IMR-90 (cell line): ENCODE results near the gene DPPA3. TPM values are rescaled to one million over a fixed set of nuclear protein-coding genes. Genes with fewer than 3 reads are reported as not detected.
"Not testable (repeated sequence)": the region's sequence is repeated elsewhere in the genome, so short reads cannot be mapped to it uniquely, and the experiment has no call there.

Experiments used
- ATAC-seq: fragments of 200-7000 bp; cut with Tn5 transposase; 2 replicates; pipeline ENCODE4 v1.9.1; 2020; ENCODE audit warnings: low read depth, mild to moderate bottlenecking, moderate library complexity
- BruUV-seq: library from RNA; stranded (reverse); fragments of 400-500 nt; replicated peaks from 2 replicates; lab custom pipeline; 2021; lab: Mats Ljungman, UMichigan
- CTCF ChIA-PET: fragments of 300-600 bp; formaldehyde crosslinking; extraction: SDS; loops from one replicate; lab custom pipeline; 2021; ENCODE audit warnings: antibody characterized with exemption; lab: Yijun Ruan, JAX
- POLR2A ChIA-PET: fragments of 300-600 bp; sonication (Branson Sonifier 250); formaldehyde crosslinking; loops from one replicate; lab custom pipeline; 2022; ENCODE audit warnings: antibody characterized with exemption; ENCODE audit not compliant: unreplicated experiment; lab: Charles Lee
- DNase-seq: peaks from one replicate; pipeline ENCODE4 v3.0.0; 2013
- H2AFZ ChIP-seq: replicated peaks from 2 replicates; pipeline ENCODE3; 2013; ENCODE audit warnings: low read length, mild to moderate bottlenecking; ENCODE audit not compliant: poor library complexity
- H2AK5ac ChIP-seq: 2 replicates; pipeline ENCODE4 v1.6.1; 2013; ENCODE audit warnings: low read depth, low read length, inconsistent platforms
- H2AK9ac ChIP-seq: replicated peaks from 2 replicates; pipeline ENCODE3; 2013; ENCODE audit warnings: mild to moderate bottlenecking, low read depth, low read length, moderate library complexity; ENCODE audit not compliant: poor library complexity
- H2BK120ac ChIP-seq: 2 replicates; pipeline ENCODE4 v1.6.1; 2013; ENCODE audit warnings: low read depth, low read length, inconsistent platforms
- H2BK15ac ChIP-seq: 3 replicates; pipeline ENCODE4 v1.6.1; 2013; ENCODE audit warnings: low read depth, low read length, inconsistent platforms
- H2BK20ac ChIP-seq: 2 replicates; pipeline ENCODE4 v1.6.1; 2013; ENCODE audit warnings: low read depth, mild to moderate bottlenecking, inconsistent platforms, low read length, moderate library complexity
- H2BK5ac ChIP-seq: 2 replicates; pipeline ENCODE4 v1.6.1; 2013; ENCODE audit warnings: mild to moderate bottlenecking, low read depth, low read length, inconsistent platforms; ENCODE audit not compliant: poor library complexity, severe bottlenecking
- H3K14ac ChIP-seq: replicated peaks from 2 replicates; pipeline ENCODE4 v1.6.1; 2013; ENCODE audit warnings: low read depth, low read length, inconsistent platforms
- H3K18ac ChIP-seq: 2 replicates; pipeline ENCODE4 v1.6.1; 2013; ENCODE audit warnings: low read depth, low read length, control low read depth
- H3K23ac ChIP-seq: 2 replicates; pipeline ENCODE4 v1.6.1; 2013; ENCODE audit warnings: low read depth, low read length, inconsistent platforms
- H3K27ac ChIP-seq: 2 replicates; pipeline ENCODE4 v1.5.1; 2013; ENCODE audit warnings: mild to moderate bottlenecking, control low read depth, low read length; ENCODE audit not compliant: insufficient read depth
- H3K27me3 ChIP-seq: 2 replicates; pipeline ENCODE4 v1.6.1; 2013; ENCODE audit warnings: low read length; ENCODE audit not compliant: control insufficient read depth, insufficient read depth
- H3K36me3 ChIP-seq: 2 replicates; pipeline ENCODE4 v1.6.1; 2013; ENCODE audit warnings: low read length, mixed read lengths; ENCODE audit not compliant: control insufficient read depth, insufficient read depth
- H3K4ac ChIP-seq: 2 replicates; pipeline ENCODE4 v1.6.1; 2013; ENCODE audit warnings: low read depth, low read length, inconsistent platforms
- H3K4me1 ChIP-seq: 2 replicates; pipeline ENCODE4 v1.6.1; 2013; ENCODE audit warnings: low read length, mixed read lengths; ENCODE audit not compliant: control insufficient read depth, insufficient read depth
- H3K4me2 ChIP-seq: 2 replicates; pipeline ENCODE4 v1.6.1; 2013; ENCODE audit warnings: low read depth, mild to moderate bottlenecking, control low read depth, low read length, moderate library complexity
- H3K4me3 ChIP-seq: 2 replicates; pipeline ENCODE4 v1.5.1; 2013; ENCODE audit warnings: low read depth, mild to moderate bottlenecking, control low read depth, low read length, moderate library complexity; ENCODE audit not compliant: insufficient read depth
- H3K56ac ChIP-seq: 2 replicates; pipeline ENCODE4 v1.6.1; 2013; ENCODE audit warnings: low read length, inconsistent platforms; ENCODE audit not compliant: insufficient read depth; ENCODE audit errors: extremely low read depth
- H3K79me1 ChIP-seq, 2 experiments: 2 replicates each; pipeline ENCODE4 v1.6.1; 2013; ENCODE audit warnings: low read length in 2 of 2, inconsistent platforms in 1 of 2, low read depth in 1 of 2
- H3K9ac ChIP-seq: 2 replicates; pipeline ENCODE4 v1.6.1; 2013; ENCODE audit warnings: low read depth, low read length, control low read depth
- H3K9me1 ChIP-seq: 2 replicates; pipeline ENCODE4 v1.6.1; 2013; ENCODE audit warnings: low read length, inconsistent platforms; ENCODE audit not compliant: insufficient read depth
- H3K9me3 ChIP-seq: 2 replicates; pipeline ENCODE4 v1.6.1; 2013; ENCODE audit warnings: low read length; ENCODE audit not compliant: control insufficient read depth, insufficient read depth
- H4K20me1 ChIP-seq: 2 replicates; pipeline ENCODE4 v1.6.1; 2013; ENCODE audit warnings: low read length, inconsistent platforms; ENCODE audit not compliant: insufficient read depth
- H4K5ac ChIP-seq: 2 replicates; pipeline ENCODE4 v1.6.1; 2013; ENCODE audit warnings: mild to moderate bottlenecking, low read depth, low read length, control low read depth
- H4K8ac ChIP-seq, 2 experiments: 2 replicates each; pipeline ENCODE4 v1.6.1; 2013; ENCODE audit warnings: low read depth in 2 of 2, low read length in 2 of 2, control low read depth in 1 of 2, inconsistent platforms in 1 of 2
- H4K91ac ChIP-seq: 2 replicates; pipeline ENCODE4 v1.6.1; 2013; ENCODE audit warnings: low read depth, low read length, inconsistent platforms; ENCODE audit not compliant: insufficient read depth
- WGBS, 2 experiments: methylation state at CpG; one replicate each; pipeline versions ENCODE4 v1.1.5 to v1.1.7; 2013; ENCODE audit warnings: missing lambda C conversion rate in 2 of 2; ENCODE audit not compliant: insufficient read length in 1 of 2; ENCODE audit errors: extremely low coverage in 2 of 2; 5-methylcytosine and 5-hydroxymethylcytosine counted together
- dilution Hi-C: fragments of 300-500 bp; cut with HindIII; formaldehyde crosslinking; loops from one replicate; pipeline ENCODE4 v1.14.3; 2018; ENCODE audit warnings: low sequenced_read_pairs; ENCODE audit not compliant: unreplicated experiment
- in situ Hi-C: fragments of 300-500 bp; cut with MboI; formaldehyde crosslinking; loops from 3 replicates; pipeline ENCODE4 v1.14.3; 2019; ENCODE audit warnings: low sequenced_read_pairs, inconsistent platforms, mixed read lengths
- intact Hi-C: fragments of 100-400 bp; cut with micrococcal nuclease; formaldehyde crosslinking; loops from 2 replicates; pipeline ENCODE4 v1.10.0; 2022
- polyA plus RNA-seq, 3 experiments: library from polyadenylated mRNA; depleted of rRNA; stranded (reverse); fragments of >200 nt; gene quantifications; 2 replicates each; pipeline ENCODE4 v1.2.3, GENCODE V29; 2012; ENCODE audit warnings: low replicate concordance in 1 of 3
- total RNA-seq: library from RNA; depleted of rRNA; stranded (reverse); fragments of >200 nt; gene quantifications from 2 replicates; pipeline ENCODE4 v1.2.3, GENCODE V29; 2012

The DPPA3 gene
- total and polyA plus RNA-seq, 2 of the 4 experiments (the other 2 are of a cell fraction): not detected

- H4K5ac ChIP-seq: not testable (repeated sequence)
Measured at GRCh38 chr12:7751941-7752922, 41.0 kb downstream of the DPPA3 start.

GRCh38 chr12:7755668-7756067 lies 44.4 kb downstream of the DPPA3 start:
- H4K8ac ChIP-seq, H3K23ac ChIP-seq, H4K5ac ChIP-seq, H3K14ac ChIP-seq, H2BK5ac ChIP-seq, H3K9me1 ChIP-seq, H3K4me1 ChIP-seq, H3K9ac ChIP-seq, dilution Hi-C loops, H3K18ac ChIP-seq, DNase-seq, H2BK20ac ChIP-seq, H2AK5ac ChIP-seq, H2AK9ac ChIP-seq, H3K4me2 ChIP-seq, H3K56ac ChIP-seq, H2BK120ac ChIP-seq, POLR2A ChIA-PET, H2AFZ ChIP-seq, H3K27me3 ChIP-seq, CTCF ChIA-PET, ATAC-seq, in situ Hi-C loops, intact Hi-C loops, H3K36me3 ChIP-seq, H3K9me3 ChIP-seq, H3K27ac ChIP-seq, H3K79me1 ChIP-seq, H4K91ac ChIP-seq, H3K4ac ChIP-seq, BruUV-seq, H4K20me1 ChIP-seq, H3K4me3 ChIP-seq, H2BK15ac ChIP-seq: not testable (repeated sequence)
- 92% methylated on average over 2 of the region's 9 CpGs; no CpG with 5 or more reads in 1 of the 2 experiments for whole genome bisulfite sequencing, 2 experiments

More at GRCh38 chr12:7751941-7752922, 41.0 kb downstream of the DPPA3 start:
- H3K9me1 ChIP-seq, H3K9me3 ChIP-seq, H4K8ac ChIP-seq, H3K36me3 ChIP-seq, H3K4me3 ChIP-seq, H3K9ac ChIP-seq, H3K4me2 ChIP-seq, H2BK120ac ChIP-seq, H2BK15ac ChIP-seq, H4K91ac ChIP-seq, H3K18ac ChIP-seq, H3K23ac ChIP-seq, H2BK20ac ChIP-seq, DNase-seq, H3K27ac ChIP-seq, H3K4ac ChIP-seq, dilution Hi-C loops, BruUV-seq, H3K79me1 ChIP-seq, H3K27me3 ChIP-seq, H3K14ac ChIP-seq, H2AK5ac ChIP-seq, H3K4me1 ChIP-seq, CTCF ChIA-PET, H2AFZ ChIP-seq, H2AK9ac ChIP-seq, ATAC-seq, H2BK5ac ChIP-seq, H3K56ac ChIP-seq, intact Hi-C loops, in situ Hi-C loops, H4K20me1 ChIP-seq: not testable (repeated sequence)
- POLR2A ChIA-PET: interaction anchor here (0.6 kb wide), 1 partner anchor 31 kb away, joined by 4 read pairs; no protein-coding TSS in a partner anchor
- 100% methylated on average over 1 of the region's 48 CpGs; no CpG with 5 or more reads in 1 of the 2 experiments for WGBS, 2 experiments
